LNCAP (cell line): ENCODE results near the gene ZBTB32.

Source experiments
- CTCF ChIP-seq: fragments of 450-650 bp; IDR thresholded peaks from 2 replicates; pipeline ENCODE4 v1.5.1; 2017; ENCODE audit warnings: mild to moderate bottlenecking

ZBTB32 gene

GRCh38 chr19:35732540-35733179 lies 28.3 kb downstream of the ZBTB32 start:
- no peak for TF ChIP-seq CTCF

GRCh38 chr19:35733180-35734125 lies 29.1 kb downstream of the ZBTB32 start:
- TF ChIP-seq CTCF, result no peak

DNA sequence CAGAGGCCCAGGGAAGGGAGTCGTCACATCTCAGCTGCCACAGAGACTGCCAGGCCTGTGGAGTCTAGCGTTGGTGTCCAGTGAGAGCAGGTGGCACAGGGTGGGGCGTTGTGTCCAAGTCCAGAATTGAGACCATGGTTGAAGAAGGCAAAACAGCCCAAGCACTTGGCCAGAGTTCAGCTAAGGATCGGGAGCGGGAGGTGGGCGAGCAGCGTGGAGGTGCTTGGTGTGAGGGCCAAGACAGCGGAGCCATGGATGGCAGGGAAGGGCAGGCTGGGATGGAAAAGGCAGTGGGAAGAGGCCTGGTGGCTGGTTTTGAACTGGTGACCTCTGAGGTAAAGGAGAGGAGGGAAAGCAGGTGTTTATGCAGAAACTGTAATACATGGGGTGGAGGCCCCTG lies 29.9 kb downstream of the ZBTB32 start:
- no peak for TF ChIP-seq CTCF

GRCh38 chr19:35734889-35735288 lies 30.5 kb downstream of the ZBTB32 start:
- no peak for TF ChIP-seq CTCF

DNA sequence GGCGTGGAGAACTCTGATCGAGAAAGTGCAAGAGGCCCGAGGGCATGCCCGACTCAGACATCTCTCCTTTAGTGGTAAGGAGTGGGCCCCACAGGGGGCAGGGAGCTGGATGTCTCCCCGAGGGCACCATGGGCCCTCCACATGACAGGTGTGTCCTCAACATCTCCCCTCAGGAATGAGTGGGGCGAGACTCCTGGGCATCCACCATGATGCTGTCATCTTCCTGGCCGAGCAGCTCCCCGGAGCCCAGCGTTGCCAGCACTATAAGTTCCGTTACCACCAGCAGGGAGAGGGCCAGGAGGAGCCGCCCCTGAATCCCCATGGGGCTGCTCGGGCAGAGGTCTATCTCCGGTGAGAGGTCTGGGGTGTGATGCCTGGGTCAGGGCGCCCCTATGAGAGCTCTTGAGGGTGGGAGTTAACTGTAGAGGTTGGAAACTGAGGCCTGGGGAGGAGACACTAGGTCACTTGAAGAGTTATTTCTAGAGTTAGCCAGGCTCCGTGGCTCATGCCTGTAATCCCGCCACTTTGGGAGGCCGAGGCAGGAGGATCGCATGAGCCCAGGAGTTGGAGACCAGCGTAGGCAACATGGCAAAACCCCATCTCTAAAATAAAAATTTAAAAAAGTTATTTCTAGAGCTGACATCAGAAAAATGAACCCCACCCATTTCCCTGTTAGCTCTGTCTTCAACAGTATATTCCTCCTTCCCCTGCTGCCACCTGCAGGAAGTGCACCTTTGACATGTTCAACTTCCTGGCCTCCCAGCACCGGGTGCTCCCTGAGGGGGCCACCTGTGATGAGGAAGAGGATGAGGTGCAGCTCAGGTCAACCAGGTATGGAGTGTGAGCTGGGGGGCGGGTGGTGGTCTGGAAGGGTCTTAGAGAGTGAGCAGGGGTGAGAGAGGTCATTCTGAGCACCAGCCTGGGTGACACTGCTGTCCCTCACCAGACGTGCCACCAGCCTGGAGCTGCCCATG lies 32.8 kb downstream of the ZBTB32 start:
- no peak for TF ChIP-seq CTCF

DNA sequence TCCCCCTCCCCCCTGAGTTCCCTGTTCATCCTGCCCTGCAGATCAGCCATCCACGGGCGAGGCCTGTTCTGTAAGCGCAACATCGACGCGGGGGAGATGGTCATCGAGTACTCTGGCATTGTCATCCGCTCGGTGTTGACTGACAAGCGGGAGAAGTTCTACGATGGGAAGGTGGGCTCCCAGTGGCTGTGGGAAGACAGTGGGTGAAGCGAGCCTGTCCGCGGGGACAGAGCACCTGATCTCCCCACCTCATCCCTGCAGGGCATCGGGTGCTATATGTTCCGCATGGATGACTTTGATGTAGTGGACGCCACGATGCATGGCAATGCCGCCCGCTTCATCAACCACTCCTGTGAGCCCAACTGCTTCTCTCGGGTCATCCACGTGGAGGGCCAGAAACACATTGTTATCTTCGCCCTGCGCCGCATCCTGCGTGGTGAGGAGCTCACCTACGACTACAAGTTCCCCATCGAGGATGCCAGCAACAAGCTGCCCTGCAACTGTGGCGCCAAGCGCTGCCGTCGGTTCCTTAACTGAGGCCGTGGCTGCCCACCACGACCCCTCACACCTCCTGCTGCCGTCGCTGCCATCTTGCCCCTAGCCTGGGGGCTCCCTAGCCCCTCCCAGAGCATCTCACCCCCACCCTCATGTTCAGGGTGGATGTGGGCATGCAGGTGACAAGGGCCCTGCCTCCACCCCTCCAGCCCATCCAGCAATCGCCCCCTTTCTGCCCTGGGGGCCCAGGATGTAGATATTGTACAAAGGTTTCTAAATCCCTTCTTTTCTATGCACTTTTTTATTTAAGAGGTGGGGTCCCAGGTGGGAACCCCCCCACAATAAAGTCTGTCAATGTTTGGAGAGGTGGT lies 33.9 kb downstream of the ZBTB32 start:
- TF ChIP-seq CTCF, result no peak
